Fibroblast of lung (primary cell): Measurements from ENCODE around the gene SMTNL1.

Experiments
- EZH2 ChIP-seq: IDR thresholded peaks from 2 replicates; pipeline ENCODE4 v1.5.1; 2012; ENCODE audit warnings: low read length, control low read depth, mild to moderate bottlenecking; ENCODE audit errors: missing control alignments
- TF ChIP-seq, protein P1 (sequence below), 2 donors: IDR thresholded peaks in 1 of 2; conservative IDR thresholded peaks in 1 of 2; 1 replicate in 1 of 2; 2 replicates in 1 of 2; pipeline ENCODE4 v1.5.1; 2011 to 2012; ENCODE audit warnings: low read length in 2 of 2, control low read depth in 1 of 2, inconsistent platforms in 1 of 2, low read depth in 1 of 2, mild to moderate bottlenecking in 1 of 2

GRCh38 chr11:57596266-57596885 is 59.0 kb downstream of the SMTNL1 start:
- TF ChIP-seq, protein P1, sequence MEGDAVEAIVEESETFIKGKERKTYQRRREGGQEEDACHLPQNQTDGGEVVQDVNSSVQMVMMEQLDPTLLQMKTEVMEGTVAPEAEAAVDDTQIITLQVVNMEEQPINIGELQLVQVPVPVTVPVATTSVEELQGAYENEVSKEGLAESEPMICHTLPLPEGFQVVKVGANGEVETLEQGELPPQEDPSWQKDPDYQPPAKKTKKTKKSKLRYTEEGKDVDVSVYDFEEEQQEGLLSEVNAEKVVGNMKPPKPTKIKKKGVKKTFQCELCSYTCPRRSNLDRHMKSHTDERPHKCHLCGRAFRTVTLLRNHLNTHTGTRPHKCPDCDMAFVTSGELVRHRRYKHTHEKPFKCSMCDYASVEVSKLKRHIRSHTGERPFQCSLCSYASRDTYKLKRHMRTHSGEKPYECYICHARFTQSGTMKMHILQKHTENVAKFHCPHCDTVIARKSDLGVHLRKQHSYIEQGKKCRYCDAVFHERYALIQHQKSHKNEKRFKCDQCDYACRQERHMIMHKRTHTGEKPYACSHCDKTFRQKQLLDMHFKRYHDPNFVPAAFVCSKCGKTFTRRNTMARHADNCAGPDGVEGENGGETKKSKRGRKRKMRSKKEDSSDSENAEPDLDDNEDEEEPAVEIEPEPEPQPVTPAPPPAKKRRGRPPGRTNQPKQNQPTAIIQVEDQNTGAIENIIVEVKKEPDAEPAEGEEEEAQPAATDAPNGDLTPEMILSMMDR (conservative IDR thresholded peaks at IDR 0.05 in 1 of 2, IDR thresholded peaks at IDR 0.05 in 1 of 2; ENCODE audit: low read depth in 1 of 2, low read length in 2 of 2): no peak
- no peak for TF ChIP-seq EZH2
